Effector CD4-positive, alpha-beta T cell (primary cell): Measurements from ENCODE around the gene ACVR2B.

ENCODE experiments used
- DNase-seq: peaks from one replicate; pipeline ENCODE4 v3.0.0-alpha.2; 2020

The ACVR2B gene

DNA sequence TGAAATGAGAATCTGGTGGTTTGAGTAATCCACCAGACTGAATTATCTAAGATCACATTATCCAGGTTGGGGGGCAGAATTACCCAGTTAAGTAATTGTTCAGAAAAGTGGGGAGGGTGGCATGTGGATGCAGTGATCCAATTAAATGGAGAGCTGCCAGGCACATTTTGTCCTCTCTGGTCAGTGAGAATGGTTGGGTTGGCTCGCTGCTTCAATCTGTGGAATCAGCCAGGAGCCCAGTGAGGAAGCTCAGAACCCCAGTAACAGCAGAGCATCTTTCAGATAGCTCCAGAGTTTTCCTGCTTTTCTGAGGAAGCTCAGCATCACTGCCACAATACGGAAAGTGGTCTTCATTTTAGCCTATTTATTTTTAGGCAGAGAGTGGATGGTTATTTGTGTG is 36.1 kb downstream of the ACVR2B start:
- DNase-seq = no peak

DNA sequence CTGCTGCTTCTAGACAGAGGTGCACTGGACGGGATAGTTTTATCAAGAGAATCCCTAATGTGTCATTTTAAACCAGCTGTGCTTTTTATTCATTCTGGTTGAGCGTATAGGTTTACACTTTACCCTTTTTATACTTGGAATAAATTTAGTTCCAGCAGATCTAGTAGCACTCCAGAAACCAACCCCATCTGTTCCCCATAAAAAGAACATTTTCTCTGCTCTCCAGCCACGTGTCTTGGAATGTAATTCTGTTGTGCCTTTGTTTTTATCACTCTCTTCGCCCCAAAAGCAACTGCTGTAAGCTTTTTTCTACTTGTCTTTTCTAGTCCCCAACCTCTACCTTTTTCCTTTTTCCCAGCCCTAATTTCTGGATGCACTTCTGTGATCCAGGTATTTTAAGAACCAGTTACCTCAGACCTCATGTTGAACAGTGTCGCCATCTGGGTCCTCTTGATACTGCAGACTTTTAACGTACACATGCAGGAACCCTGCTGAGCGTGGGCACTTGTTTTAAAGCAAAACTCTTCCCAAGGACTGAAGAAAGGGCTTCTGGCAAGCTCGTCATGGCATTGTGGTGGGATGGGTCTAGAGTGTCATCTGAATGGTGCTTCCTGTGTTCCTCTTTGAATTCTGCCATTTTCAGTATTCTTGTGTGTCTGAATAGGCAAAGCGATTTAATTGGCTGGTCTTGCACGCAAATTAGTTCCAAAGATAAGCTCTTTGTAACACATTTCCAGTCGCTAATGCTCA is 36.8 kb downstream of the ACVR2B start:
- no peak for DNase-seq

DNA sequence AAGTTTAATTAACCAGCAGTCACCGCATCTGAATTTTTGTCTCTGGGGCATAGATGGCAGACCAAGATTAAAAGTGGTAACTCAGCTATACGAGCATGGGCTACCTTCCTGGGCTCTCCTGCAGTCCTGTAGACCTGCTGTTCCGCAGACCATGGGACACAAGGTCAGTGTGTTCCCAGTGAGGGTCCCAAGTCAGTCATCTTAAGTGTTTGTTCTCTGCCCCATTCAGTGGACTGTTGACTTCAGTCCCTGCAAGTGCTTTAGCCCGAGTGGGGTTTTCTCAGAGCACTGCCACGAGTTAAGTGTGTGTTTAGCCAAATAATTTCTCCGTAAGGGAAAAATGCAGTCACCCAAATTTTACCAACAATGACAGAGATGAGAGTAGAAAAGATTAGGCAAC is 37.5 kb downstream of the ACVR2B start:
- no peak for DNase-seq

DNA sequence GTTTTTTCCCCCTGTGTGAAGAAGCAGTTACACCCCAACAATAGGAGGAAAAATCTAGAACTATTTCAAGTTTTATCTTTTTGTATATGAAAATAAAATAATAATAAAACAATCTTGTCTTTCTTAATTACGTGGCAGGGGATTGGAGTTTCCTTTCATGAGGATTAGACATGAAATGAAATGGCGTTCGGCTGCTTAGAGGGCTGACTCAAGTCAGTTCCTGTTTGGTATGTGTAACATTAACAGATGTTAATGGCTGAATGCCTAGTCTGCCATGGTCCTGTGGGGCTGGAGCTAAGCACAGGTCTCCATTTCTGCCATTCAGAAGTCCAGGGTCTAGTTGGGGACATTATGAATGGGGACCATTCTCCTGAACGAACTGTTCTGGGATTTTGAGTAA is 39.3 kb downstream of the ACVR2B start:
- no peak for DNase-seq

DNA sequence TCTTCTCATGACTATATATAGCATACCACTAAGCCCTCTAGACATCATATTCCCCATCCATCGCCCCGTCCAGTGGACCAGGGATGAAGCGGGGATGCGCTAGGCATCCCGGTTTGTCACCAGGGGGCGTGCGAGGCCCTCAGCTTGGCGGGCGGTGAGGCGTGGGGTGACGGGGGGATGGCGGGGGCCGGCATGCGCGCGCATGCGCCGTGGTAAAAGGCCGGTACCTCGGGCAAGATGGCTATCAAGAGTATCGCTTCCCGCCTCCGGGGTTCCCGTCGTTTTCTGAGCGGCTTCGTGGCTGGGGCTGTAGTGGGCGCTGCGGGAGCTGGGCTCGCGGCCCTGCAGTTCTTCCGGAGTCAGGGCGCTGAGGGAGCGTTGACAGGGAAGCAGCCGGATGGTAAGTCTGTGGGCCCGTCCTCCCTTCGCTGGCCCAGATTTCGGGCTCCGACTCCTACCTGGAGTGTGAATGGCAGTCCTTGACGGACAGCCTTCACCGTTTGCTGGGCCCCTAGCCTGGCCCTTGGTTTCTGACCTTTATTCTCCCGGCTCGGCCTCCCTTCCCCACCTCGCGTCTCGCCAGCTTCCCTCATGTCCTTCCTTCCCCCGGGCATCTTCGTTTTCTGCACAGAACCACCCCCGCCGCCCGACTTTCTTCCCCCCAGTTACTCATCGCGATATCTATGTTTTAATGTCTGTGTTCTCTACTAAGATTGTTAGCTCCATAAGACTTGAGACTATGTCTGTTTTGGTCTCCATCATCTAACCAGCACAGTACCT is 42.6 kb downstream of the ACVR2B start, which contains the start of gene EXOG:
TSS of gene EXOG (plus strand) at position 210 of the 780 bp plus-strand sequence. CDS start at position 238, 28 bp downstream.
- DNase-seq = peak; percentile 93

DNA sequence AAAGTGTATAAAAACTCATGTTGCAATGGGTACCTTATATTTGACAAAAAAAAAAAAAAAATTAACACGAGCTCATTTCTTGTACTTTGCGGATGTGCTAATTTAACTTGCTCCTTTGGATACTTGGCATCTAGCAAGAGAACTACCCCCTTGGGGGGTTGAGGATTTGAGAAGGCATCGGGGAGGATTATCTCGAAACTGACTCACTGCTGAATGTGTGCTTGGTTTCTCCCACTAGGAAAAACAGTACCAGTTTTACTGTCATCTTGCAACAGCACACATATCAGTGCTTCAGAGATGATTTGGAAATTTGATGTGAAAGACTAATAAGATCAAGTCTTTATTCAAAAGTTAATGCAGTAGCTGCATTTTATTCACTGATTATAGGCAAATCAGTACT is 43.3 kb downstream of the ACVR2B start:
- no peak for DNase-seq

DNA sequence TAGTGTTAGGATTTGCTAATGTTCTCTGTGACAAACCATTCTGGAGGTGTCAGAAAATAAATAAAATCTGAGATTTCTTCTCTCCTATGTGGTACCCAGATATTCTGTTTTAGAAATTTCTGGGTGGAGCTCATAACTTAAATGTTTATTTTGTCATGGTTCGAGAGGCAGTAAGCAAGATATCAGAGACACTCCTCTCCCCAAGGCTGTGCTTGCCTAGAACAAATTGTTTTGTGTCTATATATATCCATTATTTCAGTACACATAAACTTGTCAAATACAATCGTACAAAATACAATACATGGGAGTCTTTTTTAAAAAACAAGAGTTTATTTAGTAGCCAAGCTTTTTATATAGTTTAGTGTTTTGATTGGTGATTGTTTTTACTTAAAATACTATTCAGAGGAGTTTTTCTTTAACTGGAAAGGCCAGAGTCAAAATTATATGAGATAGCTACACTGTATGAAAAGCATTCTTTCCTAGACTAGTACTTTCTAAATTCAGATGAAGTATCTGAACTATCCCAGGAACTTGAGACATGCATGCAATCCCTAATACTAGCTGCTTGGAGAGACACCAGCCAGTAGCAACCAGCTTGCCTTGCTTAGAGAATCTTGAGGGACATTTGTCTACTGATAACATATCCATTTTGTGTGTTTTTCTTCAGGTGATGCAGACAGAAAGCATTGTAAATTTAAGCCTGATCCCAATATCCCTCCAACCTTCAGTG is 47.2 kb downstream of the ACVR2B start:
- no peak for DNase-seq

DNA sequence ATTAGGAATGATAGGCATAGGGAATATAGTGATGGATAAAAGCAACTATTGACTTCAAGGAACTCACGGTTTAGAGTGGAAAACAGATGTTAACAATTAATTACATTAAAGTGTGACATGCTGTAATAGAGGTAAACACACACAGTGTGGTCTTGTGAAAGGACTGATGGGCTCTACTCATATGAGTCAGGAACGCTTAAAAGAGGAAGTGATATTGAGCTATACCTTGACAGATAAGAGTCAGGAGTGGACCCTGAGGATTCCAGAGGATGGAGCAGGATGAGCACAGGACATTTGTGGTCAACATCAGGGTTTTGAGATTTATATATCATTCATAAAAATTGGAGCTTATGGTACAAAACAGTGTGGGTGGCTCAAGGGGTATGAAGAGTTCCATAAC is 53.4 kb downstream of the ACVR2B start:
- no peak for DNase-seq

DNA sequence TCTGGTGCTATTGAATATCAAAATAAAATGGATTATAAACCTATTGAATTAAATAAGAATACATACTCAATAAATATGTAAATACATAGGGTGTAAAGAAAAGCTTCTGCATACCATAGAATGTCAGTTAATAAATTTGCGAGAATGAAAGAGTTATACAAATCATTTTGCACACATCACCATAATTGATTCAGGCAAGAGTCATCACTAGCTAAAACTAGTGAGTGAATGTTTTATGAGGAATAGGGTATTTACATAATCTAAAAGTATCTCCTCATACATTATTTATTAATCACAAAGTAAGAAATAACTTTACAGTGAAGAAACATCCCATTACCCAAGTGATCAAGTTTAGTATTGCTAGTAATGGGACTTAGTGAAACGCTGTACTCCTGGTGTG is 56.0 kb downstream of the ACVR2B start:
- DNase-seq = no peak

DNA sequence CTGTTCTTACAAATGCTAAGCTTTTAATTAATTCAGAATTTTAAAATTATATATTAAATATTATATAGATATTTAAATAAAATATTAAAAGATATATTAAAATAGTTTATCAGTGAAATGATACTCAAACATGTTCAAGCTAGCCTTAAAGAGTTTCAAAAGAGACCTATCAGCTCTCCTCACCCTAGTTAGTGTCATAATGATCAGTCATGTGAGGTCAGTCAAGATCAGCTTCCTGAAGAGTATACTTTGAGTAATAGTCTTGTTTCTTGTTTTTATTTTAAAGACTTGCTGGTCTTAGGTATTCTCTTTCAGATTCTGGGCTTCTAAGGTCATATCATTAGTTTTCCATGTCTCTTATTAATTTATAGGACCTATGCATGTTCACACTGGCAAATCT is 56.9 kb downstream of the ACVR2B start:
- DNase-seq = no peak

DNA sequence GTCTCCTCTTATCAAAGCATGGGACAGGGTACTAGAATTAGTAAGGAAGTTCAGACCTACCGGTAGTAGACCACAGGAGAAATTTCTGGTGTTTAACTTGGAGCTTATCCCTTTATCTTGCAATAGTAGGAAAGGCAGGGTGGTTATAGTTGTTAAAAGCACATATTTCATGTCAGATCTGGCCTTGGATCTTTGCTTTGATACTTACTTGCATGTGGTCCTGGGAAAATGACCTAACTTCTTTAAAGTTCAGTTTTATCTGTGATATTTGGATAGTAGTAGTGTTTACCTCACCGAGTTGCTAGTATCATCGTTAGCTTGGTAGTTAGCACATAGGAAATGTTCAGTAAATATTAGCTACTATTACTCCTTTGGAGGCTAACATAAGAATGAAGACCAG is 57.9 kb downstream of the ACVR2B start:
- no peak for DNase-seq

DNA sequence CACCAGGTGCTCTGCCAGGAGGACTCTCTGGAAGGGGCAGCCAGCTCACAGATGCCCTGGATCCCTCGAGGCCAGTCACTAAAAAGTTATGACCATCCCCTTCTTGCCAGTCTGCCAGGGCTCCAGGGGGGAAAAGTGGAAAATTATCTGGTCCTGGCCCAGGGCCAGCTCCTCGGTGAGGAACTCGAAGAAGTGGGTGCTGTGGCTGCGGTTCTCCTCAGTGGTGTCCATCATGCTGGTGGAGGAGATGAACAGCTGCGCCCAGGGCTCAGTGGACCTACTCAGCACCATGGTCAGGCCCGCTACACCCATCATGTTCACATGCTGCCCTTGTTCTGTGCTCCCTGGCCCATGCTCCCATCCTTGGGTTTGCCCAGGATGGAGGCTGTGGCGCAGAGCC is 61.7 kb downstream of the ACVR2B start:
- DNase-seq = no peak

DNA sequence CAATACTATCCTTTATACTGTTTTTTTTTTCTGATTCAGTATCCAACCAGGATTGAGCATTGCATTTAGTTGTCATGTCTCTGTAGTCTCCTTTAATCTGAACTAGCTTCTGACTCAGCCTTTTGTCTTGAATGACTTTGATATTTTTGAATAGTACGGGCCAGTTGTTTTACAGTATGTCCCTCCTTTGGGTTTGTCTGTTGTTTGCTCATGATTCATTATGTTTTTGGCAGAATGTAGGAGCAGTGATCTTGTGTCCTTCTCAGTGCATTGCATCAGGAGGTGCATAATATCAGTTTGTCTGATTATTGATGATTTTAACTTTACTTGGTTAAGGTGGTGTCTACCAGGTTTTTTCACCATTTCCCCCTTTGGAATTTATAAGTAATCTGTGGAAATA is 63.0 kb downstream of the ACVR2B start:
- no peak for DNase-seq

DNA sequence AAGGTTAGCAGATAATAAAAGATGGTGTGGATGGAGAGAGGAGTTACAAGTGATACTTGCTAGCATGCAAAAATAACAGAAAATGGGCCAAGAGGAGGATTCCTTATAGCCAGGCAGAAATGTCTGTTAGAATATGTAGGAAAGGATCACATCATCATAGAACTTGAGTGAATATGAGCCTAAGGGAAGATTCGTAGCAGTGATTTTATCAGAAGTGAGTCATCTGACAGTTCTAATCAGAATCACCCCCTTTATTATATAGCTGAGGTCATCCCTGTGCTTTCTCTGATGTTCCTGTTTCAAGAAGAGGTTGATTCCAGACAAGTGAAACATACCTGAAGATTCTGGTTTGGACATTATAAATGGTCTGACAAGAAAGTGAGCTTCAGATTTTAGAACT is 65.3 kb downstream of the ACVR2B start:
- DNase-seq = no peak

DNA sequence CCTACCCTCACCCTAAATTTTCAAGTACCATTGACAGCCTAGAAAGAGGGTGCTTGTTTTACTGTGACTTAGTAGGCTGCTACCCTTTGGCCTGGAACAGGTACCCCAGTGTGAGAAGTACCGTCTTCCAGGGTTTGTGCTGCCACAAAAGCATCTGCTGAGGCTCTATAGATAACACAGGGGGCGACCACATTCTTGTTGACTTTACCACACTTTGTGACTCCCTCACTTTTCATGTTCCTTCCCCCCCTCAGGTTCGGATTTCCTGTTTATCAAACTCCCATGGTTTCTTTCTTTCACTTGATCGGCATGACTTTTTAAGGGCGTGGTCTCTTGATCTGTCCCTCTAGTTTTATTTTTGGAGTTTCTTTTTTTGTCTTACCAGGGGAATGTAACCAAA is 66.0 kb downstream of the ACVR2B start:
- DNase-seq = no peak

DNA sequence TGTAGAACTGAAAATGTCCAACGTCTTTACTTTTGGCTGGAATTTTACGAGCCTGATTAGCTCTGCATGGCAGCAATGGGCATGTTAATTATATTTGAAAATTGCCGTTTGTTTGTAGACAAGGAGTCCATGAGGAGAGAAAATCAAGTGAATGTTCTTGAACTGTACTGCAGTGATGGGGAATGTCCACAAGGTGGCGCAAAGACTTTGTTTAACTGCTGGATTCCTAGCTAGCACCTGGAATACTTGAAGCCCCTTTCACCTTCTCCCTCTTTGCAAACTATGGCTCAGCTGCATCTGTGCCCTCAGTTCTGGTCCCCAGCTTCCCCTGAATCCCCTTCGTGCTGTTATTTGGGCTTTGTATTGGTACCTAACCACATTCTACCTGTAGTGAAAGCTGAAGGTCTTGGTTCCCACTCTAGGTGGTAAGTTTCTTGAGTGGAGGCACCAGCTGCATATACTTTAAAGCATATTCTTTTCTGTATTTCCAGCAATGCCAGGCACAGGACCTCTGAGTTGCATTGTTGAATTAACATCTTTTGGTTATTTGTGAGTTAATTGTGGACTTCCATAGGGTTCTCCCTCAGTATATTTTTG is 67.8 kb downstream of the ACVR2B start:
- peak; percentile 48 for DNase-seq

DNA sequence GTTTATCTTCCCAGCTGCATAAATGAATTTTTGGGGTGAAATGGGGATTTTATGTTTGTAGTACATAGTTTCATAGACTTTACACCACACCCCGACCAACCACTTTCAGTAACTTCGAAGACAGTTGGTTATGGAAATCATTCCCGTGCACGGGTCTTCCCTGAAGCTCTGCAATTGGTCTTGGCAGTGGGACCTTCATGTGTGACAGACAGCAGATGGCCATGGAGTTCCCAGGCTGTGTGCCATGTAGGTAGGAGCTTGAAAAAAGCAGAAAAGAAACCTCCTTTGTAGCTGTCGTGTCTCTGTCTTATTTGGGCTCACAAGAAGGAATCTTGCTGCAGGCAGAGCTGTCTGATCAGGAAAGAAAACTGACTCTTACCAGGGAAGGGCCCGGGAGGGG is 68.3 kb downstream of the ACVR2B start:
- no peak for DNase-seq

DNA sequence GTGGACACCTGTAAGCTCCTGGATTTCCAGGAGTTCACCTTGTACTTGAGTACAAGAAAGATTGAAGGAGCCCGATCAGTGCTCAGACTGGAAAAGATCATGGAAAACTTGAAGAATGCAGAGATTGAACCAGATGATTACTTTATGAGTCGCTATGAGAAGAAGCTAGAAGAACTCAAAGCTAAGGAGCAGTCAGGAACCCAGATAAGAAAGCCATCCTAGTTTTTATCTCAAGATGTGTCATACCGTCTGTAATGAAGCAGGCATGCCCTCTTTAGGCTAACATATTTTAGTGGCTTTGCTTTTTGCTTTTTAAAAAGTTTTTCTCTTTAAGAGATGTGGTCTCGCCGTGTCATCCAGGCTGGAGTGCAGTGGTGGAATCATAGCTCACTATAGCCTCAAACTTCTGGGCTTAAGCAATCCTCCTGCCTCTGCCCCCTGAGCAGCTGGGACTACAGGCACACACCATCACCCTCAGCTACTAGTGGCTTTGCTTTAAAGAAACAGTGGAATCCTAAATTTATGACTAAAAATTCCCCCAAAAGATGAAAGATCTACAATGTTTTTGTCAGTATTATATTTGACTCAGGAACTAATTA is 70.5 kb downstream of the ACVR2B start:
- no peak for DNase-seq

DNA sequence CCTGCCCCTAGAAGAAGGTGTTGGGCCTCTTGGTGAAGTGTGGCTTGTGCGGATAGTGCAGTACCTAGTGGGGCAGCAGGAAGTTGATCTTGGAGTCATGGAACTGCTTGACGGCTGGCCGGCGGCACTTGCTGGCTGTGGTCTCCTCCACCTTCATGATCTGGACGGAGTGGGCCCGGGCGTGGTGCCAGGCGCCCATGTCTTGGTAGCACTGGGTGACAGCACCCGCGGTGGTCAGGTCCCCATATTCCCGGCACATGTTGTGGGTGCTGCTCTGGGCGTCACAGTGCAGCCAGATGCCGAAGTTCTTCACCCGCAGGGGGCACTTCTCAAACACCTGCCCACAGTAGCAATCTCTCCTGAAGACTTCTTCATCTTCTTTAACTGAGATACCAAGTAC is 73.1 kb downstream of the ACVR2B start:
- no peak for DNase-seq

DNA sequence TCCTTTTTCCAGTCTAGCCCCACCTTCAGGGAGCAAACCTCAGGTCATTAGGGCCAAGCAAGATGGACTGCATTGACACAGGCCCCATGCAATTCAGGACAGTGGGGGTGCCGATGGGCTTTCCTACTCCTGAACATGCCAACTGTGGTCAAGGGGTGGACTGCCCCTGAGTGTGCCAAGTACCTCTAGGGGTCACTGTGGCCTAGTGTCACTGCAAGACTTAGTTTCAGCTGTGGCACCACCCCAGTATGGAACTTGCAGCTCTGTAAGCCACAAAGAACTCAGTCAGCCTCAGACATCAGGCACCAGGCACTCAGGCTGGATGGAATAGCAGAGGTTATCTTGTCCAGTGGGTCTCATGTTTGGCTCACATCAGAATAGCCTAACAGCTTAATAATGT is 74.8 kb downstream of the ACVR2B start:
- DNase-seq = no peak

DNA sequence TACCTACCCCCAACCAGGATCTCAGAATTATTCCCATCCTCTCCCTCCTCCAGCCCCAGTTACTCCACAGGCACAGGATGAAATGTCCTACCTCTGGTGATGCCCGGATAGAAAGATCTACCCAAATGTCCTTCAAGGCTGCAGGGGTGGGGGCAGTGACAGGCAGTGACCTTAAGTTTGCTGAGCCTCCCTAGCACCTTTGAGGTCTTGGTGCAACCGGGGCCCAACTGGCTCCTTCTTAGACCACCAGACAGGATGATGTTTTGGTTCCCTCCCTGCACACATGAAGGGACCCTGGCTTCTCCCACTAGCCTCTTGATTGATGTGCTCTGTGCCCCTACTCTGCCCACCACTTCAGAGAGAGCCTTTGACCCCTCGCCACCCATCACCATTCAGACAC is 78.8 kb downstream of the ACVR2B start:
- DNase-seq = no peak

DNA sequence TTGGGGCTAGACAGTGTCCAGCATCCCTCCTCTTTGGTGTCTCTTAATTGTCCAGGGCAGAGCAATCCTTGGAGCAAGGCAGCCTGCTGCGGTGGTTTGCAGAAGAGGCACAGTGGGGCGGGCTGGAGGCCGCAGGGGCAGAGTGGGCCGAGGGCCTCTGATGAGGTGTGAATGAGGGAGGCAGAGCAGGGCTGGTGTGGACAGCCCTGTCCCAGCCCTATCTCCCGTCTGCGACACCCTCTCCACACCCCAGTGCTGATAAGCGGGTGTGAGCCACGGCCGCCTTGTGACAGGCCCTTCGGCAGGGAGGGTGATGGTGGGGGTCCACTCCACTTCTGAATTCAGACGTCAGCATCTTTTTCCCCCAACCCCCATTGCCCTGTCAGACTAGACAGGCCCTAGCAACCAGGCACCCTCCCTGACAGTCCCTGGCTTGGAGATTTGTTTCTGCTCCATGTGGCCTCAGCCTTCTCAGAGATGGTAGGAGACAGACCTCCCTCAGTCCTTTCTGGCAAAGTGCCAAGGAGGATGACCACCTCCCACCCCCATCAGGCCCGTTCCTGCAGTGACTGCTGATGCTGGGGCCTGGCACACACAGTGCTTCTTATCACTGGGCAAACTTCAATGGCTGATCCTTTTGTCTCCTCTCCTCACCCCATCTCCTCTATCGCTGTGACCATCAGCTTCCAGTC is 79.7 kb downstream of the ACVR2B start:
- DNase-seq = no peak
